HG02623 (cell line): ENCODE measurements around the gene DHRS12.
A peak's percentile ranks its signal among the peaks of the same experiment; 100 is the strongest.

Source experiments
- ATAC-seq: cut with Tn5 transposase; IDR thresholded peaks from one replicate; pipeline ENCODE4 v1.9.1; 2021; ENCODE audit warnings: moderate library complexity; ENCODE audit not compliant: unreplicated experiment

The DHRS12 gene

DNA sequence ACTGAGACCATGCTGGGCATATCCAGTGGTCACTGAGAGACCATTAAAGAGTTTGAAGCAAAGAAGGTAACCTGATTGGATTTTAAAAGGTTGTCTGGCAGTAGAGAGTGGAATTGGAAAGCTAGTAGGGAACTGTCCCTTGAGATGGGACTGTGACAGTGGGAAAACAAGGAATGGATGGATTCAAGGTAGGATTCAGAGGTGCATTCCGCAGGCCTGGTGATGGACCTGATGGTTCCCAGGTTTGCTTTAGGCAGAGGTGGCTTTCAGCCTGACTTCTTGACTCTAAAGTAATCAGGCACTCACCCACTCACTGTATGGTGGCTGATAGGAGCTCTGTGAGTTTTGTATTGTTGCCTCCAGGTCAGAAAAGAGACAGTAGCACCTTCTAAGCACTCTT, 73.0 kb downstream of the DHRS12 start:
- ATAC-seq, result no peak

DNA sequence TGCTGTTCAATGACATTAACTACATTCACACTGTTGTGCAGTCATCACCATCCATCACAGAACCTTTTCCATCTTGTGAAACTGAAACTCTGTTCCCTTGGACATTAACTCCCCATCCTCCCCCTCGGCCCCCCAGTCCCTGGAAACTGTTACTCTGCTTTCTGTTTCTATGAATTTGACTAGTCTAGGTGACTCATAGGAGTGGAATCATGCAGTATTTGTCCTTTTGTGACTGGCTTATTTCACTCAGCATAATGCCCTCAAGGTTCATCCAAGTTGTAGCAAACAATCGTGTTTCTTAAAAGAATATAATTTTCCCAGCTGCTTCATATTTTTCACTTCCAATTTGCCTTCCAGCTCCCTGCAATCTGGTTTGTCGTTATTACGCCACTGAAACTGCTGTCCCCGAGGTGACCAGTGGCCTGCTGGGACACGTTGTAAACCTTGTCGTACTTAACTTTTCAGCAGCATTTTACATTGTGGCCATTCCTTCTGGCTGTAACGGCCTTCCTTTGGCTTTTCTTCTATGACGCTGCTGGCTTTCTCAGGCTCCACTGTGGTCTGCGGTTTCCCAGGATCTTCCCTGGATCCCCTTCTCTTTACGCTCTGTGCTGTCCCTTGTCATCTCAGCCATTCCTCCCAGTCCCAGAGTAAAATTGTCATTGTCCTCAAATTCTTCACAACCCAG, 74.0 kb downstream of the DHRS12 start:
- ATAC-seq, result no peak

DNA sequence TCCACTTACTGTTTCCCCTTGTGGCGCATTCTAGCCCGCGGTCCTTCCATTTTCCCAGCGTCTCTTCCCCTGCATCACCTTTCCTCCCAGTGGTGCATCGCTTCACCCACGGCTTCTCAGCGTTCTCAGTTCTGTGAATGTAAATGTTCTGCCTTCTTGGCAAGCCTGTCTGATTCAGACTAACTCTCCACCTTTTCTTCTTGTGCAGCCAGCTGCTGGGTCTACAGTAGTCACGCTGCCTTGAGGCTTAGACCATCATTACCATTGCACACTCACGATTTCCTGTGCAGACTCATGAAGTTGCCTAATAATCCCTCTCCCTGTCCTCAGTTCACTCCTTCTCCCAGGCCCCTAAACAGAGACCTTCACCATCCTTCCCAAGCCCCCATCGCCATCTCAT, 75.0 kb downstream of the DHRS12 start:
- no peak for ATAC-seq

DNA sequence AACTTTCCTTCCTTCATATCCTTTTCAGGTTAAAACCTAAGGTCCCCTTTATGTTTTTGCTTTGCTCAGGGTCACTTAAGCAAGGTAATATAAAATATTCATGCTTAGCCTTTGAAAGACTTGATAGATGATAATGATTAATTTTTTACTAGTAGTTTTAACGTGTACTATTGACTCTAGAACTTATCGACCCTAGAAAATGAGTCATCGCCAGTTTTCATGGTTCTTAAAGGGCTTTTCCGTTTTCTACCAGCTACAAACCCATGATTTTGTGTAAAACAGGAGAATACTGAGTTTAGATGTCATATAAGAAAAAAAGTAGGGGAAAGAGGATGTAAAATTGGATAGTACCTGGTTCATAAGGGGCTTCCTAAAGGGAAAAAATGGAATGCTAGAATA, 75.7 kb downstream of the DHRS12 start:
- no peak for ATAC-seq

DNA sequence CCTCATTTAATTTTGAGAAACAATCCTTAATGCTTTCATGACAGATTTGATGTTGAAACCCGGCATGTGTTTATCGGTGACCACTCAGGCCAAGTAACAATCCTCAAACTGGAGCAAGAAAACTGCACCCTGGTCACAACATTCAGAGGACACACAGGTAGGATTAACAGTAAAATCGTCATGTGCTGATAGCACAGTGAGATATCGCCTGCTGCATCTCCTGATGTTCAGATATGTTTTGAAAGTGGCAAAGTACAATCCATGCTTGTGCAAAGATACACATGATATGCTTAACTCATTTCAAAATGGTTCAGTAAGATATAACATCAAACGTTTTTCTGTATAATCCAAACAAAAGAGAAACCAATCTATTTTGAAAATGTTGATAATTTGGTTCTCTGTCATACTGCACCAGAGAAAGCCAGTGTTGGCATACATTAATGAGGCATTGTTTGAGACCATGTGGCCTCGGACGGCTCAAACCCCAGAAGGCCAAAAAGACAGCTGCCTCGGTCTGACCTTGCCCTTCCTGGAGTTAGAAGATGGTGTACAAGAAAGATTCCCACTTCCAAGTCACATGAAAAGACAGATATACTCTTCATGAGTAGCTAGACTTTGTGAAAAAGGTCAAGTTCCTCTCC, 76.2 kb downstream of the DHRS12 start:
- ATAC-seq, result no peak

DNA sequence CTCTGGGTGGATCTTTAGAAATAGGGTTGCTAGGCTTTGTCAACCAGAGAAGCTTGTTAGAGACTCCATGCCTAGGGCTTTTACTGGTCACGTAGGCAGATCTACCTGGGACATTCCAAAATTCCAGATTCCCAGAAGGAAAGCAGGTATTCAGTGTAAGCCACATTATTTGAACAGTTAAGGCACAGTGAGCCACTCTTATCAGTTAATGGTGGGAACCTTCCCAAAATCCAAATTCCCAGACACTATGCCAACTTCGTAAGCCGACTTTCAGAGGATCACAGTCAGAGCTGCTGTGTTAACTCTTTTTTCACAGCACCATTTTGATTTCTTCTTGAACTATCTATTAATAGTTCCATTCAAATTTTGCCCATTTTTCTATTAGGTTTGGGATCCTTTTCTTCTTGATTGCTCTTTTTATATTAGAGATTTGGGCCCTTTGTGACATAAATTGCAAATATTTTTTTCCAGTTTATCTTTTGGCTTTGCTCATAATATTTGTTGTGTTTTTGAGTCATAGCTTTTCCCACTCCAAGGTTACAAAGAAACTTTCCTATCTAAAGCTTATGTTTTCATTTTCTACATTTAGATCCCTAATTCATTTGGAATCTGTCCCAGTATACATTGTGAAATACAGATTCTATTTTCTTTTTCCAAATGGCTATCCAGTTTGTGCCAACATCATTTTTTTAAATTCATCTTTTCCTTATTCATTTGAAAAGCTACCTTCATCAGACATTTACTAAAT, 77.3 kb downstream of the DHRS12 start:
- ATAC-seq, result no peak

DNA sequence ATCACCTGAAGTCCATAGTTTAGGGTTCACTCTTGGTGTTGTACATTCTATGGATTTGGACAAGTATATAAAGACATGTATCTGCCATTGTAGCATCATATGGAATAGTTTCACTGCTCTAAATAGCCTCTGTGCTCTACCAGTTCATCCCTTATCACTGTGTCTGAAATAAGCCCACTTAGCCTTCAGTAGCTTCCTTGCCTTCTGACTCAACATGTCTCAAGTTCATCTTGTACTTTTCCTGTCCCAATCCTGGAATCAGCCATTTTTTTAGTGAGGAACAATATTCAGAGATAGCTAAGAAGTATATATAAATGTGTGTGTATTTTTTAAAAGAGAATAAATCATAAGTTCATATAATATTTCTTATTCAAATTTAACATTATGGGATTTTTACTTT, 79.2 kb downstream of the DHRS12 start:
- ATAC-seq, result no peak

DNA sequence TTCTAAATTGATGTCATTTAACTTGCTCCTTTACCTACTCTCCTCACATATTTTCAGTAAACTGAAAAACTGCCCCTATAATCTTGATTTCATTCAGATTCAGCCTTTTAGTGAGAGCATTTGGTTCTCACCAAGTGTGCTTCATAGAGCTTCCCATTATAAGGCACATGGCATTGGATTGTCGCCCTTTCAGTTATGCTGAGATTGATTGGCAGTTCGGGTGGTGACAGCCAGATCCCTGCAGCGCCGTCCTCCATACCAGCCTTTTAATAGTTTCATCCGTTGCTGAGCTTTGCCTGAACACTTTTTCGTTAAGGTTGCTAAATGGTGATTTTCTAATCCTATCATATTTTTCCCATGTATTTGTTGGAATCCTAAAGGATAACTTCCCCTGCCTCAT, 80.4 kb downstream of the DHRS12 start:
- ATAC-seq, result no peak

DNA sequence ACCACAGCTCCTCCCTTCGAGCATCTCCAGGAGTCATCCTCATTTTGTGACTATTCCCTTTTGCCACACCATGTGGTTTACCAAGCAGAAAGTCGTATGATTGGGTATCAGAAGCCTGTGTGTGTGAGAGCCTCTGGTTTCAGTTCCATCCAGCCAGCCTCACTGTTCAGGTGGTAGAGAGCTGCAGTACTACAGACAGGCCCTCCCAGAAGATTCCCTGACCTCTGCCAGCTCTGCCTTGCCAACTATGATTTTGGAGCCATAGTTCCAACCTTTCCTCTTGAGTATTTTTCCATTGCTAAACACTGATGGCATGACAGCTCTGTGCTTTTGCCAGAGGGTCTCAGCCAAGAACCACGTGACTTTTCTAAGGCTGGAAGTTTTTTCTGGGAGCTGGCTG, 82.5 kb downstream of the DHRS12 start:
- ATAC-seq, result peak; percentile 90

DNA sequence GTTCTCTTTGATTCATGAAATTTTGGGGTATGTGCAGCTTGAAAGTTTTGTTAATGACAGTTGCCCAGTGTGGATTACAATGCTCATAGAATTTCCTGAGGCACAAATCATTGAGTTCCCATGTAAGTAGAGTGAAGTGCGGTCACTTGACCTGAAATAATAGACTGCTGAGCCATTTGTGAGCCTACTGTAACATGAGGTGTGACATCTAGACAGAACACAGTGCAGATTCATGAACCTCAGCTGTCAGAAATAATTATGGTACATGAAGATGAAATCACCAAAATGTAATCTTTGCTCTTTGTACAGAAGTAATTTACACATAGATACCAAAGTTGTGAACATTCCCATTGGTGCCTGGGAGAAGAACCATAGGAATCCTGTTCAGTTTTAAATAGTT, 84.6 kb downstream of the DHRS12 start:
- no peak for ATAC-seq
